ENCODE measurements around the gene SLC6A19.

SLC6A19 gene

DNA sequence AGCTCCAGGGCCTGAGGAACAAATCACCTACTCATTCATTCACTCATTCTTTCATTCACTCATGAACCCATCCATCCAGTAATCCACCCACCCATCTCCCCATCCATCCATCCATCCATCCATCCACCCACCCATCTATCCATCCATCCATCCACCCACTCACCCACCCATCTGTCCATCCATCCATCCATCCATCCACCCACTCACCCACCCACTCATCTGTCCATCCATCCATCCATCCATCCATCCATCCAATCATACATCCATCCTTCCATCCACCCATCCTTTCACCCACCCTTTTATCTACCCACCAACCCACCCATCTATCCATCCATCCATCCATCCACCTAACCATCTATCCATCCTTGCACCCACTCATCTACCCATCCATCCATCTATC is 35.5 kb upstream of the SLC6A19 start:
- TF ChIP-seq, protein P1, sequence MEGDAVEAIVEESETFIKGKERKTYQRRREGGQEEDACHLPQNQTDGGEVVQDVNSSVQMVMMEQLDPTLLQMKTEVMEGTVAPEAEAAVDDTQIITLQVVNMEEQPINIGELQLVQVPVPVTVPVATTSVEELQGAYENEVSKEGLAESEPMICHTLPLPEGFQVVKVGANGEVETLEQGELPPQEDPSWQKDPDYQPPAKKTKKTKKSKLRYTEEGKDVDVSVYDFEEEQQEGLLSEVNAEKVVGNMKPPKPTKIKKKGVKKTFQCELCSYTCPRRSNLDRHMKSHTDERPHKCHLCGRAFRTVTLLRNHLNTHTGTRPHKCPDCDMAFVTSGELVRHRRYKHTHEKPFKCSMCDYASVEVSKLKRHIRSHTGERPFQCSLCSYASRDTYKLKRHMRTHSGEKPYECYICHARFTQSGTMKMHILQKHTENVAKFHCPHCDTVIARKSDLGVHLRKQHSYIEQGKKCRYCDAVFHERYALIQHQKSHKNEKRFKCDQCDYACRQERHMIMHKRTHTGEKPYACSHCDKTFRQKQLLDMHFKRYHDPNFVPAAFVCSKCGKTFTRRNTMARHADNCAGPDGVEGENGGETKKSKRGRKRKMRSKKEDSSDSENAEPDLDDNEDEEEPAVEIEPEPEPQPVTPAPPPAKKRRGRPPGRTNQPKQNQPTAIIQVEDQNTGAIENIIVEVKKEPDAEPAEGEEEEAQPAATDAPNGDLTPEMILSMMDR (IDR thresholded peaks at IDR 0.05; ENCODE audit: low read depth, low read length): no peak
- in situ Hi-C loops (cut with HindIII; ENCODE audit: low sequenced_read_pairs): no loop called here
- DNase-seq (ENCODE audit: low read depth, low spot score): no peak
- H3K4me3 ChIP-seq (ENCODE audit: low read depth, low read length): no peak overlapping the region

DNA sequence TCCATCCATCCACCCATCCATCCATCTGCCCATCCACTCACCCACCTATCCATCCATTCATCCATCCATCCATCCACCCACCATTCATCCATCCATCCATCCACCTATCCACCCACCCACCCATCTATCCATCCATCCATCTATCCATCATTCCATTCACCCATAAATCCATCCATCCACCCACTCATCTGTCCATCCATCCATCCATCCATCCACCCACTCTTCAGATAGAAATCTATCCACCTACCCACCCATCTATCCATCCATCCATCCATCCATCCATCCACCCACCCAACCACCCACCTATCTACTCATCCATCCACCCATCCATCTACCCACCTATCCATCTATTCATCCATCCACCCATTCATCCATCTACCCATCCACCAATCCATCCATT is 35.0 kb upstream of the SLC6A19 start:
- no peak for DNase-seq (ENCODE audit: low read depth, low spot score)
- in situ Hi-C loops (cut with HindIII; ENCODE audit: low sequenced_read_pairs): no loop called here
- TF ChIP-seq, protein P1 (IDR thresholded peaks at IDR 0.05; ENCODE audit: low read depth, low read length): no peak
- H3K4me3 ChIP-seq (ENCODE audit: low read depth, low read length): no peak overlapping the region

DNA sequence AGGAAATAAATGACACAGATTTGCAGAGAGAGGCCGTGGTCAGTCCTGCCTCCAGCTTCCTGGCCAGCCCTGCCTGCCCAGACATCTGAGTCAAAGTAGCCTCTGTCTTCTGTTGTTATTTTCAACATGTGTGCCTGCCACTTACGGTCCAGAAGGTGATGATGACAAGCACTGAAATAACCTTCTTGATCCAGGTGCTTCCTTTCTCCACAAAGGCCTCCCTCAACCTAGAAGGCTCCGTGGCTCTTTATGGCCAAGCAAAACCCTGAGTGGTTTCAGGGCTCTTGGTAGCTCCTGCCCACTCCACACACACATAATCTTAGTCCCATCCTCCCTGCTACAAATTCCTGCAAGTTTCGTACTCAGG is 34.1 kb upstream of the SLC6A19 start:
- TF ChIP-seq, protein P1 (IDR thresholded peaks at IDR 0.05; ENCODE audit: low read depth, low read length): no peak
- in situ Hi-C loops (cut with HindIII; ENCODE audit: low sequenced_read_pairs): no loop called here
- no peak for DNase-seq (ENCODE audit: low read depth, low spot score)

DNA sequence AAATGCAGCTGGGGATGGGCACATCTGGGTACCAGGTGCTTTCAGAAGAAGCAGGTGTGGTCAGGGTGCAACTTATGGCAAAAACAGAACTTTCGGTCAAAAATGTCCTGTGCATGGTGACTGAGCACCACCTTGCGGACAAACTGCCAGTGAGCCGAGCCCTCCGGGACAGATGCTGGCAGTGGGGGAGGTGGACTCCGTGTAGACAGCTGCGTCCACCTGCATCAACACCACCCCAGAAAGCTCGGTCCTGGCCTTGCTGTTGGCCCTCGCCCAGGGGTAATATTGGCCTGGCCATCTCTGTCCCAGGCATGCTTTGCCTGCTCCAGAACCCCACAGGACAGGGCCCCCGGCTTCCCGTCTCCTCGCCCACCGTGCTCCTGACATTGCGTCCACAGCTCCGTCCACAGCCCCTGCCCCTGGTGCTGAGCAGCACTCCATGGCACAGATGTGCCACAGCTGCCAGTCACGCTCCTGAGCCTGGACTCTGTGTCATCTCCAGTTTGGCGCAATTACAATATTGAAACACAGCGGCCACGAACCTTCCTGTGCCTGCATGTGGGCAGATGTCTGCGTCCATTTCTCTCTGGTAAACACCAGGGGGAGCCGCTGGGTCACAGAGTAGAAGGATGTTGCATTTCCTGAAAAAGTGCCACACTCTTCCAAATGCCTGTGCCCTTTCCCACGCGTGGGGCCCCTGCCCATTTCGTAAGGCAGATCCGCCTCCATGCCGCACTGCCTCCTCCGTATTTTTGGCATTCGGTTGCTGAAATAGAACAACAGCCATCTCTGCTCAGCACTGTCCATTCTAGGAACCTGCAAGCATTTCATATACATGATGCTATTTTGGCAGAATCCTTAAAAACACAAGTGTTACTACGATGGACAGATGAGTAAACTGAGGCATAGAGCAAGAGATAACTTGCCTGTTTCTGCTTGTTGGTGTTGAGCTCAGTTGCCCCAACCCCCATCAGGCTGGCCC is 33.4 kb upstream of the SLC6A19 start:
- no peak overlapping the region for H3K4me3 ChIP-seq (ENCODE audit: low read depth, low read length)
- TF ChIP-seq, protein P1 (IDR thresholded peaks at IDR 0.05; ENCODE audit: low read depth, low read length): peak; percentile 83
- in situ Hi-C loops (cut with HindIII; ENCODE audit: low sequenced_read_pairs): no loop called here

More for the DNA sequence above, 34.1 kb upstream of the SLC6A19 start:
- H3K4me3 ChIP-seq (ENCODE audit: low read depth, low read length): no peak overlapping the region

DNA sequence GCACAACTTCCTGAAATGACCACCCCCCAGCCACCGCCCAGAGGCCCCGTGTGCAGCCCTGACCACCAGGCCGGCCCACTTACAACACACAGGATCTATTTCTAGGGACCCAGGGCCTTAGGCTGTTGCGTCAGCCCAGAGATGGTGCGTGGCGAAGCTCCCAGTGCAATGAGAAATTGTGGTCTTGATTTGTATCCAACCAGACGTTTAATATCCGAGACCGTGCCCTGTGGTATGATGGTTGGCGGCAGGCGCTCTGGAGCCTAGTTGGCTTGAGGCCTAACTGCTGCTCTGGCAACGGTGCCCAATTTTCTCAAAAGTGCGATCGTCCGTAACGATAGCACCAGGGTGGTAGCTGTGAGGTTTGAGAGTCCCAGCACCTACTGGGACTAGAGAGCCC is 32.6 kb upstream of the SLC6A19 start:
- TF ChIP-seq, protein P1 (IDR thresholded peaks at IDR 0.05; ENCODE audit: low read depth, low read length): no peak
- DNase-seq (ENCODE audit: low read depth, low spot score): no peak
- in situ Hi-C loops (cut with HindIII; ENCODE audit: low sequenced_read_pairs): no loop called here
- no peak overlapping the region for H3K4me3 ChIP-seq (ENCODE audit: low read depth, low read length)

More for the DNA sequence above, 33.4 kb upstream of the SLC6A19 start:
- DNase-seq (ENCODE audit: low read depth, low spot score): peak; percentile 47

- TF ChIP-seq, protein P1 (IDR thresholded peaks at IDR 0.05; ENCODE audit: low read depth, low read length): no peak
- in situ Hi-C loops (cut with HindIII; ENCODE audit: low sequenced_read_pairs): no loop called here
- no peak overlapping the region for H3K4me3 ChIP-seq (ENCODE audit: low read depth, low read length)
- no peak for DNase-seq (ENCODE audit: low read depth, low spot score)
Measured at GRCh38 chr5:1169211-1170115, 31.9 kb upstream of the SLC6A19 start.

Measured in astrocyte of the spinal cord (primary cell).